ENCODE results near the gene SLC35G6.
"Not testable (repeated sequence)": the region's sequence is repeated elsewhere in the genome, so short reads cannot be mapped to it uniquely, and the experiment has no call there.

Gene SLC35G6

GRCh38 chr17:7460850-7461660 lies 20.2 kb upstream of the SLC35G6 start:
- DNase-seq (ENCODE audit: low spot score), result no peak

DNA sequence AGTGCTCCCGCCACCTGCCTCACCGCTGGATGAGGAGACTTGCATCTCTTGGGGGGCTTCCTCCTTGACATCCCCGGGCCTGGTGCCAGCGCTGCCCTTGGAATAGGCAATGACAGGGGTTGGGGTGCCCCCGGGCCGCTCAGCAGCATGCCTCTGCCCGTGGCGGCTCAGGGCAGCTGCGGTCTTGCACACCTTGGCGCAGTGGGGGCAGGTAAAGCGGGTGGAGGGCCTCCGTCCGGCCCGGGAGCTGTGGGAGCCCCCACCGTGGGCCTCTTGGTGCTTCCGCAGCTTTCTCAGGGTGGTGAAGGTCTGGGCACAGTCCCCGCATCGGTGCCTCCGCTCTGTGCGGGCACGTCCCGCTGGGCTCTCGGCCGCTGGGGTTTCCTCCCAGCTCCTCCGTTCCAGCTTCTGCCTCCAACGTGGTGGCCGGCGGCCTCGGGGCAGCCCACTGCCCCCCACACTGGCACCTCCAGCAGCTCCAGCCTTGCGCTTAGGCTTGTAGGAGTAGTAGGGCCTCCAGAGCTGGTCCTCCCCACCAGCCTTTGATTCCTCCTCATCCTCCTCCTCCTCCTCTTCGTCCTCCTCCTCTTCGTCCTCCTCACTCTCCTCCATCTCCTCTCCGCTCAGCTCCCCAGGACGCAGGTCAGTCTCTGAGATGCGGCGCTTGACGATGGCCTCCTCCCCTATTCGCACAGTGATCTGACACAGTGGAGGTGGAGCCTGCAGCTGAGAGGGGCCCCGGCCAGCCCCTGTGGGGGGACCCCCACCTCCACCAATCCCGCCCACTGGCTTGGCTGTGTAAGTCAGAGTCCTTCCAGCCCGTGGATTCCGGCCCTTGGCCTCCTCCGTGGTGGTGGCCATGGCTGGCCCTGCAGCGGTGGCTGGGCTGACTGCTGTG lies 18.5 kb upstream of the SLC35G6 start:
- DNase-seq (ENCODE audit: low spot score), result no peak

- DNase-seq (ENCODE audit: low spot score), result no peak
Measured at GRCh38 chr17:7463372-7463846, 17.8 kb upstream of the SLC35G6 start.

- DNase-seq (ENCODE audit: low spot score), result no peak
Measured at GRCh38 chr17:7464081-7464480, 17.2 kb upstream of the SLC35G6 start.

DNA sequence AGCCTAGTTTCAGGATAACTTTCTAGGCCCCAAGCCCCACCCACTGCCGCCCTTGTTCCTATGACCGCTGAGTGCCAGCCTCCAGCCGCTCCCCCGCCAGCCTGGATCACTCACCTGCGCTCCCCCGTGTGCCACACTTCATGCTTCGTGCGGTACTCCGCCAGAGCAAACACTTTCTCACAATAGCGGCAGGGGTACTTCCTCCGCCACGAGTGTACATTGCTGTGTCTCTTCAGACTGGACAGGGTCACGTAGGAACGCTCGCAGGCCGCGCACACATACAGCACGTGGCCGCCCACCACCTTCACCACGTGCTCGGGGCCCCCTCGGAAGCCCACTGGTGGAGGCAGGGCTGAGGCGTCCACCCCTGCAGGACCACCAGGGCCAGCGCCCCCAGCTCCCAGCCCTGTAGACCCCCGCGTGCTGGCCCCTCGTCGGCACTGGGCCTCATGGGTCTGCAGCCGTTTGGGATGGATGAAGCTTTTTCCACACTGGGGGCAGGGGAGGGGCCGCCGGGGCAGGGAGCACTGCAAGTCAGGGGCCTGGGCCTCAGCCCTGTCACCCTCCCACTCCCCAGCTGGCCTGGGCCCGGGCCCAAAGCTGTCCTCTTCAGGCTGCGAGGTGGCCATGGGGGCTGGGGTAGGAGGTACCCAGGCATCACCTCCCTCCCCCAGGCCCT lies 15.5 kb upstream of the SLC35G6 start:
- no peak for DNase-seq (ENCODE audit: low spot score)

DNA sequence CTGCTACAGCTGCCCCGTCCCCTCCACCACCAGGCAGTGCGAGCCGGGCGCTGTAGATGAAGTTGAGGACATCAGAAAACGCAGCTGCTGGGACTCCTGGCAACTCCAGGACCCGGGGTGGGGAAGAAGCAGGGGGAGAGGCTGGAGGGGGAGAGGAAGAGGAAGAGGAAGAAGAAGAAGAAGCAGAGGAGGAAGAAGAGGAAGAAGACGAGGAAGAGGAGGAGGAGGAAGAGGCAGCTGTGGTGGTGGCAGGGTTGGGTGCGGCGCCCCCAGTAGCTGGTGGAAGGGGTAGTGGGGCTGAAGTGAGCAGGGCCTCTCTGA lies 15.0 kb upstream of the SLC35G6 start:
- DNase-seq (ENCODE audit: low spot score), result no peak

- DNase-seq (ENCODE audit: low spot score), result no peak
Measured at GRCh38 chr17:7466639-7467341, 14.5 kb upstream of the SLC35G6 start.

DNA sequence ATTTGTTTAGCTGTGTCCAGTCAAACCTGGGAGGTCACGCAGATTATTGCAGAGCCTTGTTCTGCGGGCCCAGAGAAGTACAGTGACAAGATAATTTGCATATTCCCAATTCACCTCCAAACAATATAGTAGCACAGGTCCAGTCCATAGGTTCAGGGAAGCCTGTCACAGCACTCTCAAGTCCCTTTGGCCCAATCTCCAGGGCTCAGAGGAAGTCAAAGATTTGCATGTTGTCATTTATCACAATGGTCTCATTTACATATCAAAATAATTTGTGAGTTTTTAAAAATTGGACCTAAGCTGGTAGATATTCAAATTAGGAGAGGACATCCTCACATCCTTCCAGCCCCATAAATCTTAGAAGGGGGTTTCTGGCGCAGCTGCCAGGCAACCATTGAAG lies 13.7 kb upstream of the SLC35G6 start:
- DNase-seq (ENCODE audit: low spot score), result no peak

DNA sequence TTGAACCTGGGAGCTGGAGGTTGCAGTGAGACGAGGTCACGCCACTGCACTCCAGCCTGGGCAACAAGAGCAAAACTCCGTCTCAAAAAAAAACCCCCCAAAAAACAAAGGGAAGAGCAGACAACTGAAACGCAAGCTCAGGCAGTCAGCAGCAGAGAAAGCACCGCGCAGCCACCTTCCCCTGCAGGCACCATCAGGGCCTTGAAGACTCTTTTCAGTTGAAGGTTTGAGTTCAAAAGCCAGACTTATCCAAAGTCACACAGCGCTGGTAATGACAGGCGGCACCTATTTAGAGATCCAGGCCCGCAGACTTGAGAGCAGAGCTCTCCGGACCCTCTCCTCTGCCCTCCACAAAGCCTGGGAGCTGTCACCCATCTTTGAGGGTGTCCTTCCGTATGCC lies 13.0 kb upstream of the SLC35G6 start:
- DNase-seq (ENCODE audit: low spot score), result no peak

DNA sequence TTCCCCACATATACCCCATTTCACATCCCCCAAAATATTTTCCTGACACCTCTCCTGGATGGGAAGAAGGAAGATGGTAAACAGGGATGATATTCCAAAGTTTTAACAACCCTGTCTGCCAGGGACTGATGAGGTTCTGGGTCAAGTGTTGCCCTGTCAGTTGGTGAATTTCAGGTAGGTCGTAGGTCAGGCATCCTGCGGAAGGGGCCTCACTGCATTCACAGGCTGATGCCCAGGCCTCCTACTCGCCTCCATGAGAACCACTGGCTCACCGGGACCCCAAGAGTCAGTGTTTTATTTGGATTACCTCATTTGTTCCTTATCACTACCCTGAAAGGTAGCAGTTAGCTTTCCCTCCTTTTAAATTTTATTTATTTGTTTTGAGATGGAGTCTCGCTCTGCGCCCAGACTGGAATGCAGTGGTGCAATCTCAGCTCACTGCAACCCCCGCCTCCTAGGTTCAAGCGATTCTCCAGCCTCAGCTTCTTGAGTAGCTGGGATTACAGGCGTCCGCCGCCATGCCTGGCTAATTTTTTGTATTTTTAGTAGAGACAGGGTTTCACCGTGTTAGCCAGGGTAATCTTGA lies 12.3 kb upstream of the SLC35G6 start:
- DNase-seq (ENCODE audit: low spot score), result no peak

- DNase-seq (ENCODE audit: low spot score), result not testable (repeated sequence)
Measured at GRCh38 chr17:7469843-7470242, 11.4 kb upstream of the SLC35G6 start.

DNA sequence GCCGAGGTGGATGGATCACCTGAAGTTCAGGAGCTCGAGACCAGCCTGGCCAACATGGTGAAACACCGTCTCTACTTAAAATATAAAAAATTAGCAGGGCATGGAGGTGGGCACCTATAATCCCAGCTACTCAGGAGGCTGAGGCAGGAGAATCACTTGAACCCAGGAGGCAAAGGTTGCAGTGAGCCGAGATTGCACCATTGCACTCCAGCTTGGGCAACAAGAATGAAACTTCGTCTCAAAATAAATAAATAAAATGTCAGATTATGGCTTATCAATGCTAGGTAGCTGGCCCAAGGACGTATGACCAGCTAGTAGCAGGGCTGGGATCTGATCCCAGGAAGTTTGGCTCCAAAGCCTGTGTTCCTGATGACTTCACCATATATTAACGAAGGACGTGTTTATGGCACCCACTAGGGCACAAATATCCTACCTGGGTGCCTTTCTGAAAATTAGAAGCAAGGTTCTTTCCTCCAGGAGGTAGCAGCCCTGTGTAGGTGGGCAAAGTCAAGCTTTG lies 10.7 kb upstream of the SLC35G6 start:
- not testable (repeated sequence) for DNase-seq (ENCODE audit: low spot score)

- no peak for DNase-seq (ENCODE audit: low spot score)
Measured at GRCh38 chr17:7471729-7472128, 9.5 kb upstream of the SLC35G6 start.

DNA sequence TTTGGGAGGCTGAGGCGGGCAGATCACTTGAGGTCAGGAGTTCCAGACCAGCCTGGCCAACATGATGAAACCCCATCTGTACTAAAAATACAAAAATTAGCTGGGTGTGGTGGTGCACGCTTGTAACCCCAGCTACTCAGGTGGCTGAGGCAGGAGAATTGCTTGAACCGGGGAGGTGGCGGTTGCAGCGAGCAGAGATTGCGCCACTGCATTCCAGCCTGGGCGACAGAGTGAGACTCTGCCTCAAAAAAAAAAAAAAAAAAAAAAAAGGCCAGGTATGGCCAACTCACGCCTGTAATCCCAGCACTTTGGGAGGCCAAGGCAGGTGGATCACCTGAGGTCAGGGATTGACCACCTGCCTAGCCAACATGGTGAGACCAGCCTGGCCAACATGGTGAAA lies 6.5 kb upstream of the SLC35G6 start:
- not testable (repeated sequence) for DNase-seq (ENCODE audit: low spot score)

DNA sequence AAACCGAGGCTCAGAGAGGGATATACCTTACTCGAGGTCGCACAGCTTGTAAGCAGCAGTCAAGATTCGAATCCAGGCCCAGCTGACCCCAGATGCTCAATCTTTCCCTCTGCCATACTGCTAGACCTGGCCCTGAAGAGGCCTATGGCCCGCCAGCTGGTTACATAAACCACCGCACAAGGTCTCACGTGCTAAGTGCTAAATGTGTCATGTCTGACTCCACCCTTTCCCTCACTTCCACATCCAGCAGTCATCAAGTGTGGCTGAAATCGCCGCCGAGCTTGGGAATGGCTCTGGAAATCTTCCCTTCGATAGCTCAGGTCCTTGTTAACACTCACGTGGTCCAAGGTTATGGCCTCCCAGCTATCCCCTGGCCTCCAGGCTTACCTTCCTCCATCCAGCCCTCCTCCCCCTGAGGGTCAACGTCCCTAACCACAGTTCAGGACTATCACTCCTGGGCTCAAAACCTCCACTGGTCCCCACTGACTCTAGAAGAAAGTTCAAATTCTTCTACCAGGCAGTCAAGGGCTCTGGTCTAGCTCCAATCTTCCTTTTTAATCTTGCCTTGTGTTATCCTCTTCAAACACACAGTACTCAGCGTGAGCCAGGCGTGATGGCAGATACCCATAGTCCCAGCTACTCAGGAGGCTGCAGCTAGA lies 5.4 kb upstream of the SLC35G6 start:
- no peak for DNase-seq (ENCODE audit: low spot score)

- no peak for DNase-seq (ENCODE audit: low spot score)
Measured at GRCh38 chr17:7476494-7476893, 4.8 kb upstream of the SLC35G6 start.

DNA sequence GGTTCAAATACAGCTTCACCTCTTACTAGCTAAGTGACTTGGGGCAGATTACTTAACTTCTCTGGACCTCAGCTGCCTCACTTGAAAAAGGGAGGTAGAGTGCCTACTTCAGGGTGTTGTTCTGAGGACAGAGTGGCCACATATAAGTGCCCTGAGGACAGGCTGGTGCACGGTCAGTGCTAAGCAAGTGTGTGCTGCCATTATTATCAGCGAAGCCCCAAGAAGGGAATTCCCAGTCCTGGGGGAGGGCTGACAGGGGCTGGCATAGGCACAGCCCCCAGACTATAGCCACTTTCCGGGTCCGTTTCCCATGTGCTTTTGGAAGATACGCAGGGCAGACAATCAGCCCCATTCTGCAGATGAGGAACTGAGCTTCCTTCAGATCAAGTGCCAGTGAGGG lies 4.3 kb upstream of the SLC35G6 start:
- no peak for DNase-seq (ENCODE audit: low spot score)

DNA sequence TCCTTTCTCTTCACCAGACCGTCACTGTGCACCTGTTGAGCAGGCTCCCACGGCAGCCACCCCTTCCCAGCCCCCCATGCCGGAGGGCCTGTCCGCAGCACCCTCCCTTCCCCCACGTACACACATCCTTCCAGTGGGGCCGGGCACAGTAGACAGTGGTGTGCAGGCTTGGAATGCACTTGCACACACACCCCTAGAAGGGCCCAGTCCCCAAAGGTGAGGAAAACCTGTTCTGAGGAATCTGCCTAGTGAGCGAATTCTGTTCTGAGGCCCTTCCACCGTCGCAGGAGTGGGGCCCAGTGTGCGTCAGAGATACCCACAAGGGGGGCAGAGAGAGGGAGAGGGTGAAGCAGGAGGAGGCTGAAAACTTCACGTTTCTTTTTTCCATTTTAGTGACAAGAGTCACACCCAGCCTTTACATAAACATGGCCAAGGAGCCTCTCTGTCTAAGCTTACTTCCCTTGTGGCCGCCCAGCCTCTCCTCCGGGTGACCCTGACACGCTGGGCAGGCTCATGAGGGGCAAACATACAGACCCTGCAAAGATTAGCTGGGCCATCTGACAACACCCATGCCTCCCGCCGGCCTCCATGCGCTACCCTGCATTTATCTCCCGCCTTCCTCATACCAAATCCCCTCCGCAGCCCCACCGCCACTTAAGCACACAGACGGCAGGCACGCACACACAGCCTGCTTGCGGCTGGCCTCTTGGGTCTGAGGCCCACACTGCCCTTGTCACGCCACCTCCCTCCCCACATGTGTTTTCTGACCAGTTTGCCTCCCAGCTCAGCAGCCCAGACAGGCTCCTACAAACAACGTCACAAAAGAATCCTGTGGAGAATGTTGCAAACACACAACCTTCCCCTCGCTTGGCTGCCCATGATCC lies 3.6 kb upstream of the SLC35G6 start:
- DNase-seq (ENCODE audit: low spot score), result no peak

- peak; percentile 66 for DNase-seq (ENCODE audit: low spot score)
Measured at GRCh38 chr17:7478276-7479212, 2.7 kb upstream of the SLC35G6 start.
